H1 (cell line): ENCODE measurements around the gene CAMTA2. TPM values are rescaled to one million over a fixed set of nuclear protein-coding genes. Genes with fewer than 3 reads are reported as not detected.

Source experiments
- CTCF ChIA-PET: fragments of 300-600 bp; sonication (Branson Sonifier 250); formaldehyde crosslinking; loops from one replicate; lab custom pipeline; 2021; ENCODE audit not compliant: partially characterized antibody; lab: Charles Lee
- POLR2A ChIA-PET: fragments of 300-600 bp; sonication (Branson Sonifier 250); formaldehyde crosslinking; loops from one replicate; lab custom pipeline; 2021; ENCODE audit warnings: inconsistent platforms; ENCODE audit not compliant: partially characterized antibody; lab: Charles Lee
- DNase-seq, 2 experiments: peaks; one replicate each; pipeline versions ENCODE4 v3.0.0 to v3.0.0-alpha.2; 2010 to 2022; ENCODE audit warnings: low spot score in 2 of 2, low read depth in 1 of 2, mixed read lengths in 1 of 2
- FAIRE-seq: peaks from 2 replicates; lab custom pipeline; 2011; peaks lifted over from hg19 to GRCh38; lab: Jason Lieb, UNC
- H2AFZ ChIP-seq: 2 replicates; pipeline ENCODE4 v1.8.1; 2012; ENCODE audit warnings: low read length, inconsistent platforms
- H2AK5ac ChIP-seq: 2 replicates; pipeline ENCODE4 v1.6.1; 2013; ENCODE audit warnings: low read depth, low read length
- H2BK120ac ChIP-seq: replicated peaks from 2 replicates; pipeline ENCODE3; 2013; ENCODE audit warnings: low read depth, low read length, inconsistent platforms
- H2BK12ac ChIP-seq: 2 replicates; pipeline ENCODE4 v1.6.1; 2013; ENCODE audit warnings: low read depth, low read length
- H2BK15ac ChIP-seq: 2 replicates; pipeline ENCODE4 v1.6.1; 2013; ENCODE audit warnings: low read length
- H2BK20ac ChIP-seq: 2 replicates; pipeline ENCODE4 v1.6.1; 2013; ENCODE audit warnings: low read length
- H2BK5ac ChIP-seq: 2 replicates; pipeline ENCODE4 v1.6.1; 2013; ENCODE audit warnings: low read depth, low read length
- H3K14ac ChIP-seq: 2 replicates; pipeline ENCODE4 v1.6.1; 2013; ENCODE audit warnings: inconsistent platforms; ENCODE audit not compliant: insufficient read length
- H3K18ac ChIP-seq: 2 replicates; pipeline ENCODE4 v1.6.1; 2013; ENCODE audit warnings: low read length; ENCODE audit errors: extremely low read depth
- H3K23ac ChIP-seq: 2 replicates; pipeline ENCODE4 v1.6.1; 2013; ENCODE audit warnings: inconsistent platforms; ENCODE audit not compliant: insufficient read length
- H3K23me2 ChIP-seq: 2 replicates; pipeline ENCODE4 v1.6.1; 2013; ENCODE audit warnings: low read depth, low read length
- H3K27ac ChIP-seq: 2 replicates; pipeline ENCODE4 v1.6.1; 2011; ENCODE audit warnings: low read depth, low read length, inconsistent platforms
- H3K27me3 ChIP-seq, 4 experiments: replicated peaks in 1 of 4; 1 replicate in 1 of 4; 2 replicates in 3 of 4; pipeline versions ENCODE4 v1.6.1 to v1.8.1; 2011 to 2013; ENCODE audit warnings: low read length in 3 of 4, mild to moderate bottlenecking in 3 of 4, inconsistent platforms in 2 of 4, mixed read lengths in 2 of 4, moderate library complexity in 1 of 4; ENCODE audit not compliant: control insufficient read depth in 3 of 4, insufficient read depth in 3 of 4; ENCODE audit errors: extremely low read depth in 1 of 4
- H3K36me3 ChIP-seq, 4 experiments: 2 replicates each; pipeline versions ENCODE4 v1.6.1 to v1.8.1; 2011 to 2013; ENCODE audit warnings: mild to moderate bottlenecking in 4 of 4, low read length in 3 of 4, moderate library complexity in 2 of 4, control low read depth in 1 of 4, inconsistent platforms in 1 of 4; ENCODE audit not compliant: insufficient read depth in 4 of 4, control insufficient read depth in 2 of 4
- H3K4ac ChIP-seq: replicated peaks from 2 replicates; pipeline ENCODE3; 2013; ENCODE audit warnings: low read length, low read depth, mixed read lengths, inconsistent platforms; ENCODE audit not compliant: insufficient read length
- H3K4me1 ChIP-seq, 4 experiments: replicated peaks in 1 of 4; 1 replicate in 1 of 4; 2 replicates in 3 of 4; pipeline versions ENCODE4 v1.6.1 to v1.8.1; 2011 to 2013; ENCODE audit warnings: low read length in 3 of 4, inconsistent platforms in 2 of 4, mixed read lengths in 1 of 4; ENCODE audit not compliant: insufficient read depth in 4 of 4, control insufficient read depth in 3 of 4
- H3K4me2 ChIP-seq, 2 experiments: 2 replicates each; pipeline versions ENCODE4 v1.6.1 to v1.8.1; 2011 to 2013; ENCODE audit warnings: low read depth in 2 of 2, low read length in 2 of 2, control low read depth in 1 of 2, inconsistent platforms in 1 of 2, mild to moderate bottlenecking in 1 of 2; ENCODE audit not compliant: insufficient read depth in 1 of 2
- H3K4me3 ChIP-seq, 4 experiments: fragments of 200-600, 300-600 bp in 1 of 4; sonication (generic), shearing (Covaris generic), sonication (Bioruptor Twin) in 1 of 4; 2 replicates each; pipeline versions ENCODE4 v1.5.1 to v1.8.1; 2011 to 2016; ENCODE audit warnings: low read length in 4 of 4, low read depth in 3 of 4, control low read depth in 2 of 4, inconsistent platforms in 2 of 4, mild to moderate bottlenecking in 2 of 4, mixed read lengths in 1 of 4, moderate library complexity in 1 of 4; ENCODE audit not compliant: insufficient read depth in 2 of 4; ENCODE audit errors: extremely low read depth in 1 of 4
- H3K56ac ChIP-seq: replicated peaks from 2 replicates; pipeline ENCODE3; 2013; ENCODE audit warnings: low read depth, mild to moderate bottlenecking, mixed read lengths, low read length, inconsistent platforms; ENCODE audit not compliant: insufficient read length
- H3K79me1 ChIP-seq: 2 replicates; pipeline ENCODE4 v1.6.1; 2013; ENCODE audit warnings: low read depth, low read length, control low read depth
- H3K79me2 ChIP-seq, 2 experiments: 2 replicates each; pipeline versions ENCODE4 v1.6.1 to v1.8.1; 2012 to 2013; ENCODE audit warnings: low read length in 2 of 2, mild to moderate bottlenecking in 2 of 2, inconsistent platforms in 1 of 2; ENCODE audit not compliant: insufficient read depth in 2 of 2, control insufficient read depth in 1 of 2
- H3K9ac ChIP-seq, 4 experiments: replicated peaks in 1 of 4; 1 replicate in 1 of 4; 2 replicates in 3 of 4; pipeline versions ENCODE4 v1.6.1 to v1.8.1; 2011 to 2013; ENCODE audit warnings: low read depth in 3 of 4, low read length in 3 of 4, control low read depth in 2 of 4, mild to moderate bottlenecking in 2 of 4, moderate library complexity in 2 of 4, inconsistent platforms in 1 of 4; ENCODE audit errors: extremely low read depth in 1 of 4
- H3K9me3 ChIP-seq, 2 experiments: 2 replicates each; pipeline versions ENCODE4 v1.6.1 to v1.8.1; 2012 to 2013; ENCODE audit warnings: mild to moderate bottlenecking in 2 of 2, moderate library complexity in 2 of 2, control low read depth in 1 of 2, inconsistent platforms in 1 of 2, low read depth in 1 of 2, low read length in 1 of 2, mixed read lengths in 1 of 2; ENCODE audit not compliant: insufficient read depth in 2 of 2
- H4K20me1 ChIP-seq, 2 experiments: replicated peaks in 1 of 2; 2 replicates each; pipeline versions ENCODE3 to v1.8.1; 2011 to 2013; ENCODE audit warnings: inconsistent platforms in 2 of 2, low read length in 2 of 2, mild to moderate bottlenecking in 1 of 2; ENCODE audit not compliant: insufficient read depth in 2 of 2, control insufficient read depth in 1 of 2
- H4K5ac ChIP-seq: 2 replicates; pipeline ENCODE4 v1.6.1; 2013; ENCODE audit warnings: low read length, low read depth, mixed read lengths, inconsistent platforms; ENCODE audit not compliant: insufficient read length
- H4K8ac ChIP-seq: 2 replicates; pipeline ENCODE4 v1.8.0; 2013; ENCODE audit warnings: mild to moderate bottlenecking, moderate library complexity, low read length, inconsistent platforms; ENCODE audit not compliant: insufficient read depth; ENCODE audit errors: extremely low read depth
- H4K91ac ChIP-seq: replicated peaks from 2 replicates; pipeline ENCODE3; 2013; ENCODE audit warnings: low read length, mixed read lengths, inconsistent platforms; ENCODE audit not compliant: insufficient read length
- ASH2L ChIP-seq: fragments of 200-600, 300-600 bp; sonication (generic); IDR thresholded peaks from one replicate; pipeline ENCODE4 v1.7.1; 2017; ENCODE audit warnings: low read length
- BRCA1 ChIP-seq: IDR thresholded peaks from 2 replicates; pipeline ENCODE4 v1.6.1; 2012; ENCODE audit warnings: low read depth, low read length, improper control_type of control experiment
- CHD2 ChIP-seq: IDR thresholded peaks from 2 replicates; pipeline ENCODE4 v1.6.1; 2012; ENCODE audit warnings: low read length, improper control_type of control experiment
- HDAC2 ChIP-seq, 2 experiments: fragments of 300-600 bp in 1 of 2; sonication (generic) in 1 of 2; IDR thresholded peaks; 2 replicates each; pipeline ENCODE4 v1.6.1; 2011 to 2012; ENCODE audit warnings: low read depth in 2 of 2, low read length in 2 of 2, mild to moderate bottlenecking in 2 of 2, moderate library complexity in 2 of 2, borderline replicate concordance in 1 of 2, inconsistent platforms in 1 of 2
- JUND ChIP-seq: IDR thresholded peaks from 2 replicates; pipeline ENCODE4 v1.6.1; 2011; ENCODE audit warnings: mild to moderate bottlenecking, improper control_type of control experiment, low read length
- RBBP5 ChIP-seq: IDR thresholded peaks from 2 replicates; pipeline ENCODE4 v1.7.1; 2012; ENCODE audit warnings: low read depth, mild to moderate bottlenecking, inconsistent platforms, low read length, moderate library complexity, borderline replicate concordance
- RXRA ChIP-seq: IDR thresholded peaks from 2 replicates; pipeline ENCODE4 v1.6.1; 2011; ENCODE audit warnings: low read depth, mild to moderate bottlenecking, low read length, moderate library complexity; ENCODE audit not compliant: insufficient read depth
- SIRT6 ChIP-seq: IDR thresholded peaks from one replicate; pipeline ENCODE4 v1.7.1; 2012; ENCODE audit warnings: low read length, inconsistent platforms
- SP2 ChIP-seq: IDR thresholded peaks from 2 replicates; pipeline ENCODE4 v1.6.1; 2012; ENCODE audit warnings: mild to moderate bottlenecking, low read length, inconsistent platforms
- SRF ChIP-seq: IDR thresholded peaks from 2 replicates; pipeline ENCODE4 v1.6.1; 2011; ENCODE audit warnings: mild to moderate bottlenecking, low read depth, low read length, moderate library complexity
- TAF1 ChIP-seq: IDR thresholded peaks from 2 replicates; pipeline ENCODE4 v1.6.1; 2011; ENCODE audit warnings: mild to moderate bottlenecking, low read depth, low read length
- TAF7 ChIP-seq: optimal IDR thresholded peaks from 2 replicates; pipeline ENCODE3; 2011; ENCODE audit warnings: low read depth, mild to moderate bottlenecking, inconsistent platforms, low read length, moderate library complexity, borderline replicate concordance
- WGBS, 2 experiments: shearing (Covaris generic) in 1 of 2; methylation state at CpG; one replicate each; pipeline versions ENCODE4 v1.1.6 to v1.1.7; 2013 to 2015; ENCODE audit warnings: low lambda C conversion rate in 2 of 2, mixed read lengths in 2 of 2, inconsistent platforms in 1 of 2, low coverage in 1 of 2, missing lambda C conversion rate in 1 of 2; ENCODE audit not compliant: insufficient replicate concordance in 2 of 2, insufficient coverage in 1 of 2, insufficient read length in 1 of 2; ENCODE audit errors: extremely low coverage in 1 of 2, missing lambda C conversion rate in 1 of 2; 5-methylcytosine and 5-hydroxymethylcytosine counted together
- polyA plus RNA-seq, 7 experiments: library from polyadenylated mRNA; depleted of rRNA in 3 of 7; stranded (reverse) in 5 of 7; unstranded in 2 of 7; fragments of >200 nt in 5 of 7; fragments of 200-250 nt in 2 of 7; gene quantifications; 1 replicate in 5 of 7; 2 replicates in 1 of 7; 4 replicates in 1 of 7; pipeline versions ENCODE4 v1.2.1 to v1.2.3, GENCODE V29; 2011 to 2013; ENCODE audit warnings: missing spikeins in 2 of 7, mixed read lengths in 2 of 7
- total RNA-seq: library from RNA; stranded (reverse); fragmentation: NEBNext Ultra II Directional; extraction: Animal tissue kit (Norgen Biotek cat#: 25700); gene quantifications from 2 replicates; pipeline ENCODE4 v1.2.1, GENCODE V29; 2021

Gene CAMTA2
- total and polyA plus RNA-seq, 2 of the 8 experiments (the other 6 are each of a cell fraction or from before 2014, with no cell fraction given): 5.5 to 12.0 TPM

- Histone ChIP-seq H3K4ac (peak overlapping the region; percentile 88), H2AFZ (no peak overlapping the region), H2BK15ac (peak overlapping the region; percentile 88; the same call in 1 of the 2 replicates), H4K5ac (peak overlapping the region; percentile 87), H3K56ac (peak overlapping the region; percentile 34), H2BK5ac (peak overlapping the region; percentile 95; the same call in 1 of the 2 replicates), H2AK5ac (no peak overlapping the region), H3K79me2 (peaks cover 8 to 30% of the 10 kb centered on the region in 2 experiments), H3K14ac (no peak overlapping the region), H3K9ac (peak overlapping the region in 3 of 4 experiments; percentile 13 to 76 (median 58); a peak in 5 of 7 replicates), H3K9me3 (no peaks in the 10 kb centered on the region), H3K36me3 (peaks cover 0 to 19% (median 15%) of the 10 kb centered on the region in 4 experiments; a peak in 7 of 8 replicates), H3K18ac (peak overlapping the region; percentile 93), H3K27ac (peak overlapping the region; percentile 79), H4K20me1 (peaks cover 14 to 16% of the 10 kb centered on the region in 2 experiments), H3K4me2 (peak overlapping the region; percentile 95 to 97), H4K91ac (peak overlapping the region; percentile 95), H3K4me3 (peak overlapping the region; percentile 69 to 97 (median 80)), H3K27me3 (no peaks in the 10 kb centered on the region), H4K8ac (peak overlapping the region; percentile 85), H3K4me1 (peaks cover 4 to 17% (median 12%) of the 10 kb centered on the region in 4 experiments), H2BK20ac (no peak overlapping the region), H3K23ac (no peak overlapping the region), H3K23me2 (peaks cover 14% of the 10 kb centered on the region), H2BK120ac (no peak overlapping the region), H2BK12ac (peak overlapping the region; percentile 43; the same call in 1 of the 2 replicates), H3K79me1 (0 out of 2 replicates have a peak, but pooled peaks cover 2% of the 10 kb centered on the region)
- 1% methylated on average over 35 of the region's 52 CpGs; no CpG with 5 or more reads in 1 of the 2 experiments for WGBS, 2 experiments
- CTCF ChIA-PET: interaction anchor here (1.0 to 2.1 kb wide), 5 partner anchors 10 to 111 kb away, joined by 3 to 5 read pairs (median 4); partner anchors contain the start of genes RNF167 and SLC25A11
- DNase-seq (peak in 1 of 2 experiments; percentile 77), FAIRE-seq (no peak)
- POLR2A ChIA-PET: interaction anchor here (0.7 to 32.4 kb wide), 10 partner anchors 3 to 241 kb away, joined by 3 to 987 read pairs (median 4); partner anchors contain the start of genes ENO3, GP1BA, PFN1 and RNF167
- TF ChIP-seq SP2 (no peak), TAF7 (peak; percentile 36), TAF1 (no peak), SRF (no peak), JUND (no peak), SIRT6 (no peak), CHD2 (no peak), HDAC2 (IDR thresholded peaks at IDR 0.05; ENCODE audit: borderline replicate concordance in 1 of 2, low read depth in 2 of 2, low read length in 2 of 2) (no peak; a peak in 1 of 4 replicates), BRCA1 (no peak), RXRA (no peak), RBBP5 (peak; percentile 36; the same call in 1 of the 2 replicates), ASH2L (peak; percentile 49)
Measured at GRCh38 chr17:4950075-4950745, 37.3 kb downstream of the CAMTA2 start.
